Fibroblast of skin of left biceps (primary cell): Measurements from ENCODE around the gene DIAPH2.
"Not testable (repeated sequence)": the region's sequence is repeated elsewhere in the genome, so short reads cannot be mapped to it uniquely, and the experiment has no call there.

ENCODE experiments used
- DNase-seq, 2 experiments: peaks; one replicate each; pipeline ENCODE4 v3.0.0-alpha.2; 2013; ENCODE audit warnings: low read depth in 2 of 2

The DIAPH2 gene

DNA sequence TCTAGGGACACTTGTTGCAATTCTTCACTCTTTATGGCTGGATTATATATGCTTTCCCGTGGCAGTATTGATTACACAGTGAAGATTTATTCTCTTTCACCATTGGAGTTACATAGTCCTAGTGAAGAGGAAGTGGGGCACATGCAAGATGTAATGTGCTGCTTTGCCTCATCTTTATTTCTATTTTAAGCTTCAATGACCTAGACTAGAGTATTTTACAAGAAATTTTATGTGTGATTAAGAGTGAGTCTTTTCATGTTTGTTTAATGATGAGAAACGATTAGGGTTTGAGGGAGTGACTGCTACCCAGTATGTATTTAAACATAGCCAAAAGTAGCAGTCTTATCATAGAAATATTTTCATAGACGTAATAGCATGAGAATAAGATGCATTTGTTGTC lies 30.8 kb downstream of the DIAPH2 start:
- no peak for DNase-seq

DNA sequence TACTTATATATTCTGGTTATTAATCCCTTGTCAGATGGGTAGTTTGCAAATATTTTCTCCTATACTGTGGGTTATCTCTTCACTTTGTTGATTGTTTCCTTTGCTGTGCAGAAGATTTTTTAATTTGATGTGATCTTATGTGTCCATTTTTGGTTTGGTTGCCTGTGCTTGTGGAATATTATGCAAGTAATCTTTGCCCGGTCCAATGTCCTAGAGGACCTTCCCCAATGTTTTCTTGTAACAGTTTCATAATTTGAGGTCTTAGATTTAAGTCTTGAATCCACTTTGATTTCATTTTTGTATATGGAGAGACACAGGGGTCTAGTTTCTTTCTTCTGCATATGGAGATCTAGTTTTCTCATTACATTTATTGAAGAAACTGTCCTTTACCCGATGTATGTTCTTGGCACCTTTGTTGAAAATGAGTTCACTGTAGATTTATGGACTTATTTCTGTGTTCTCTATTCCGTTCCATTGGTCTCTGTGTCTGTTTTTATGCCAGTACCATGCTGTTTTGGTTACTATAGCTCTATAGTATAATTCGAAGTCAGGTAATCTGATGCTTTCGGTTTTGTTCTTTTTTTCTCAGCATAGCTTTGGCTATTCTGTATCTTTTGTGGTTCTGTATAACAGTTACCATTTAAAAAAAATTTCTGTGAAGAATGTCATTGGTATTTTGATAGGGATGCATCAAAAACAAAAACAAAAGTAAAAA lies 34.7 kb downstream of the DIAPH2 start:
- DNase-seq: no peak

DNA sequence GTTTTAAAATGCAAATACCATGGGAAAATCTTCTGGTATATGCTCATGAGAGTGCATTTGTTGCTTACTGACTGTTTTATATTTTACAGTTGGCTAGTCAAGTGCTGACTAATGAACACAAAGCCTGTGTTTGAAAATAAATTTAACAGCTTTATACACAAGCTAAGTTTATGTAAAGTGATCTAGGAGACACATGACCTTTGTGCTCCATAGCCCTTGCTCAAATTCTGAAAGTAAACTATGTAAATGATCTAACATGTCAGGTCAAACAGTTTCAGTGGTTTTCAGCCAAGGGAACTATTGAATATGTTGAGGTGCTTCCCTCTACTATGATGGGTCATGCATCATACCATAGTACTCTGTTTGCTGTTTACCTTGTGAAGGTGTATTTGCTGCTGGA lies 36.7 kb downstream of the DIAPH2 start:
- no peak for DNase-seq

DNA sequence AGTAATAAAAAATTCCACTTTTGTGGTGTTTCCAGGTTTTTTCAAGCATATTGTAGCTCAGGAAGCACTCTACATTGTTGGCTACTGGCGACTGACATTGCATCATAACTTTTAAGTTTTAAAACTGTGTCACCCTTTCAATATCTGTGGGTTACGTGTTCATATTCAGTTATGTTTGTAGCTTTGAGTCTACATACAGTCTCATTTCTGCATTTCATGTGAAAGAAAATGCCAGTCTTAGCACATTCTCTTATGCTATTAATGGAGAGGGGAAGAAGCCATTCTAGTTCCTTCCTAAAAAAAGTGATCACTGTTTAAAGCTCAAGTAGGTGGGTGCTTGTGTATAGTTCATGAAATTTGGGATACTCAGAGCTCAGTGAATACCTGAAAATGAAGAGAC lies 38.1 kb downstream of the DIAPH2 start:
- no peak for DNase-seq

DNA sequence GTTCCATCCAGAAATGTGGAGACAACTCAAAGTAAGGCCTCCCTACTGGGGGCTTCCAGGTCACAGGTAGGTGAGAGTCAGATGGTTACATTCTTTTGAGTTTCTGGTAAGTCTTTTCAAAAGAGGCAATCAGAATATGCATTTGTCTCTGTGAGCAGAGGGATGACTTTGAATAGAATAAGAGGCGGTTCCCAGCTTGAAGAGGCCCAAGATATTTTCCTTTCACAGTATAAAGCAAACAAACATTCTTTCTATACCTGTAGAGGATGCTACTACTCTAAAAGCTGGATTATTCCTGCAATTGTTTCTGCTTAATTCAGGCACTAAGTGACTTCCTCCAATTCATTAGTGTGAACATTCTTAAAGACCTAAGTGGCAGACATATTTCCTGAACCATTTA lies 44.4 kb downstream of the DIAPH2 start:
- no peak for DNase-seq

DNA sequence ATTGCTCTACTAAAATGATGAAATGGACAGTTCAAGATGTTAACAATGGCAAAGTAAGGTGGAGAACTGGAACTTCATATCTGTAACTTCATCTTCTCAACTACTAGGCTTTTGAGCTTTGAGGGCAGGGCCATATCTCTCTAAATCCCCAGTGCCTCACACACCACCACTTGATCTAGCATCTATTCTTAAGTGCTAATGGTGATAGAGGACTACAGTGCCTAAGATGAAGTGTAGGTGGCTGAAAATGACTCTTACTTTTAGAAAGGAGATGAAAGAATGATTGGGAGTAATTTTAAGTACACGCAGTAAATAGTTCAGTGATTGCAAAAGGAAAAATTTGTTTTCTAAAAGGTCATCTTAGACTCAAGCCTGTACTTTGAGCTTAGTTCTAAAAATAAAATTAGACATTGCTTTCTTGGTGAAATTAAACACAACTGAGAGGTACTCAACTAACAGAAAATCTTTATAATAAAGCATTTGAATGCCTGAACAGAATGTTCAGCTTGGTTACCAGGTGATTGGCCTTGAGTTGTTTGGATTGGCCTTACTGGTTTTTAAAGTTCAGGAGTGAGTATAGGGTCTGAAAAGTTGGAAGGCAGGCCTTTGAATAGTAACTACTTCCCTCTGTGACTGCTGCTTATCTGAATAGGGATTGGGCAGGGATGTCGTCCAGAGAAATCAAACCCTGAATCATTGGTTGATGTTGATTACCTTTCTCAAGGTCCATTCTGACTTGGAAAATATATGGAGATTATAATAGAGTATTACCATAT lies 45.4 kb downstream of the DIAPH2 start:
- no peak for DNase-seq

DNA sequence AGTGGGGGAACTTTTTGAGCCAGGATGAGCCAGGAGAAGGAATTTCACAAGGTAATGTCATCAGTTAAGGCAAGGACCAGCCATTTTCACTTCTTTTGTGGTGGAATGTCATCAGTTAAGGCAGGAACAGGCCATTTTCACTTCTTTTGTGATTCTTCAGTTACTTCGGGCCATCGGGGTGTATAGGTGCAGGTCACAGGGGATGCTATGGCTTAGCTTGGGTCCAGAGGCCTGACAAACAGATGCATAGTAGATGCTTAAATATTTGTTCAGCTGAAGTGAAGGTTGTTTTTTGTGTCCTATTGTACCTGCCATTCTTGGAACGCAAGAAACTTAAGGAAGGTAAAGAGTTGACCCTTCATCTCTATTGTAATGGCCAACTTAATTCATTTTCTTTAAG lies 46.4 kb downstream of the DIAPH2 start:
- not testable (repeated sequence) for DNase-seq

DNA sequence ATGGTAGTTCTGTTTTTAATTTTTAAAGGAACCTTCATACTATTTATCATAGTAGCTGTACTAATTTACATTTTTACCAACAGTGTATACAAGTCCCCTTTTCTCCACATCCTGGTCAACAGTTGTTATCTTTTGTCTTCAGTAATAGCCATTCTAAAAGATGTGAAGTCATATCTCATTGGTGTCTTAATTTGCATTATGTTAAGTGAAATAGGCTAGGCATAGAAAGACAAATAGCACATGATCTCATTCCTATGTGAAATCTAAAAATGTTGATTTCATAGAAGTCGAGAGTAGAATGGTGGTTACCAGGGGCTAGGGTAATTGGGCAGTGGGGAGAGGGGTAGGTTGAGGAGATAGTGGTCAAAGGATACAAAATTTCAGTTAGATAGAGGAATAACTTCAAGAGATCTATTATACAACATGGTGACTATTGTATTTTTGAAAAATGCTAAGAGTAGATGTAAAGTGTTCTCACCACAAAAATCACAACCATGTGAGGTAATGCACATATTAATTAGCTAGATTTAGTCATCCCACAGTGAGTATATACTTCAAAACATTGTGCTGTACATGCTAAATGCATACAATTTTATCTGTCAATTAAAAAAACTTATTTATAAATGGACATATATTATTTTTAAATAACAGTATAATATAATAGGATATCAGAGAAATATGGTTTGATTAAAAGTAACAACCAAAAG lies 58.9 kb downstream of the DIAPH2 start:
- DNase-seq: no peak

DNA sequence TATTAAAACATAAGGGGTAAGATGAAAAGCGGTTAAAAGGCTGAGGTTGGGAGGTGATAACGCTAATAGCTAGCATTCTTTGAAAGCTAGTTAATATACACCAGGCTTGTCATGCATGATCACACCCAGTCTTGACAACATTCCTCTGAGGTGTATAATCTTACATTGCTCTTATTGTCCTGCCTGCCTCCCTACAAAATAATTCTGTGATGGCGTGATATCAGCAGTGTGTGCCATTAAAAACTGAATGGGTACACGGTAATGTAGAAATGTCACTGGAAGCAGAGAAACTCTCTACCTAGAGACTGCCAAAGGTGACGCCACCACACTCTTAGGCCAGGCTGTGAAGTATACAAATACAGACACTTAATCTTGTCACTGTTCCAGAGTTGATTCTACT lies 68.1 kb downstream of the DIAPH2 start:
- DNase-seq: no peak

DNA sequence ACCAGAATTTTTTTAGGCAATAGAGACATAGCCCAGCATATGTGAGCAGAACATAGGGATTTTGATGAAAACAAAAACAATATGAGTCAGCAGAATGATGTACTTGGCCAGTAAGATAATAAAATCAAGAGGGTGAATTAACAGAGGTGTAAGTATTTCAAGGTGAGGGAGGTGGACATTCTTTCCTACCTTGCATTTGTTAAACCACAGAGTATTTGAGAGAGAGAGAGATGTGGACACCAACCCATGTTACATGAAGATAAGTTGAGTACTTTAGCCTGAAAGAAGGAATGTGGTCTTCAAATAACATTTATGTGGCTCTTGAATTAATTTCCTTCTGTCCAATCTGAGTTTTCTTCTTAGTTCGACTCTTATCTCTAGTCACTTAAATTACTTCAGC lies 68.6 kb downstream of the DIAPH2 start:
- no peak for DNase-seq

DNA sequence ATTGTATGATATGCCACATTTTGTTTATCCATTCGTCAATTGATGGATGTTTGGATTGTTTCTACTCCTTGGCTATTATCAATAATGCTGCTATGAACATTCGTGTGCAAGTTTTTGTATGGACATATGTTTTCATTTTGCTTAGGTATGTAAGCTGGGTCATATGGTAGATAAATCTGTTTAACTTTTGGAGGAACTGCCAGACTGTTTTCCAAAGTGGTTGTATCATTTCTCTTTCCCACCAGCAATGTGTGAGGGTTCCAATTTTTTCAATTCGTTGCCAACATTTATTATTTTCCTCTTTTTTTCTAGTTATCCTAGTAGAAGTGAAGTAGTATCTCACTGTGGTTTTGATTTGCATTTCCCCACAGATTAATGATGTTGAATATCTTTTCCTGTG lies 71.8 kb downstream of the DIAPH2 start:
- DNase-seq: no peak

DNA sequence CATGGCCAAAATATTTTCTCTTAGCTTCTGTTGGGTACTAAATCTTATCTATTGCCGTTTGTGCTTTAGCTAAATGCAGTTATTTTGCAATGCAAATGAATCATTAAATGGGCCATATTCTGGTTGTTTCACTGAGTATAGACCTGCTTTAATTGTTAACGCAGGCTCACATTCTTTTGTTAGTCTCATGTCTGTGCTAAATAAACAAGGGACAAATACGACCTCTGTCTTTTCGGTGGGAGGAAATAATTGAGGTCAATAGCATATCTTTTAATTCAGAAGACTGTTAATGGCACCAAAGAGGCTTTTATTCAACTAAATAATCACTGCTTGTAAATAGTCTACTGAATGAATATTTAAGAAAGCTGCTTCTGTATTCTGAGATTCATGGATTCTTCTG lies 76.9 kb downstream of the DIAPH2 start:
- no peak for DNase-seq

DNA sequence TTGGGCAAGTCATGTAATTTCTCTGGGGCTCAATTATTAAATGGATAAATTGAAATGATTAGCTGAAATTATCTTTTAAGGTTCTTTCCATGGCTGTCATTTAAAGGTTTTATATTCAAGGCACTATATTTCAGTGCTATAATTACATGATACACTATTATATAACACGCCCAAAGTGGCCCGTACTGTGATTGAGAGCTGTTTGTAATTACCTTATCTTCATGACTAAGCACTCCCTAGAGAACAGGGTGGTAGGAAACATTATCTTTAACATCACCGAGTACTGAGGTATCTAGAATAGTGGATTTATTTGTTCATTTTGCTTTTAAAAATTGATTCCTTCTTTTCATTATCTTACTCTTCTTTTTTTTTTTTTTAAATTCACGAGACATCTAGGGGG lies 79.0 kb downstream of the DIAPH2 start:
- DNase-seq: no peak

DNA sequence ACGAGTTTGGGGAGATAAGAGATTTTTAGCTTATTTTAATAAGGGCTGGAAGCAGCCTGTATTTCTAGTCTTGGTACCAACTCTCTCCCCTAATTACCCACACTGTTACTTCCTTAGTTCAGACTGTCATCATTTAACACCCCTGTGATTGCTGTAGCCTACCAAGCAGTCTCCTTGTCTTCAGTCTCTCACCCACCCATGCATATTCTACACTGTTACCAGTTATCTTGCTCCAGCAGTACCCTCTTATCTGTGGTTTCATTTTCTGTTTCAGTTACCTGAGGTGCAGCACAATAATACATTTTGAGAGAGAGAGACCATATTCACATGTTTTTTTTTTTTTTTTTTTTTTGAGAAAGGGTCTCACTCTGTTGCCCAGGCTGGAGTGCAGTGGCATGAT lies 80.2 kb downstream of the DIAPH2 start:
- DNase-seq: no peak

DNA sequence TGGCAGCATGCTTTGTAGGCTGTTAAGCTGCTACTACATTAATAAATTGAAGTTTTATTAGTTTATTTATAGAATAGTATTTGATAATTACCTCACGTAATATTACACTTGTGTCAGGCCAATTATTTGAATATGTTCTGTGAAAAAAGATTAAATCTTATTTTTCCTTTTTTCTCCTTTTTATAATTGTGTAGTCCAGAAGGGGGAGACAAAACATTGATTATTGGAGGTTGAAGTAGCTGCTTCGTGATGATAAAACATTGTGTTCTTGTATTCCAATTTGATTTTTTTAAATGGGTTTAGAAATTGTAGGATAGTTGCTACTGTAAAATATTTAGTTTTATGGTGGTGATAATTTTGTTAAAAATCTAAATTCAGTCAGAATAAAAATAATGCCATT lies 85.7 kb downstream of the DIAPH2 start:
- no peak for DNase-seq

DNA sequence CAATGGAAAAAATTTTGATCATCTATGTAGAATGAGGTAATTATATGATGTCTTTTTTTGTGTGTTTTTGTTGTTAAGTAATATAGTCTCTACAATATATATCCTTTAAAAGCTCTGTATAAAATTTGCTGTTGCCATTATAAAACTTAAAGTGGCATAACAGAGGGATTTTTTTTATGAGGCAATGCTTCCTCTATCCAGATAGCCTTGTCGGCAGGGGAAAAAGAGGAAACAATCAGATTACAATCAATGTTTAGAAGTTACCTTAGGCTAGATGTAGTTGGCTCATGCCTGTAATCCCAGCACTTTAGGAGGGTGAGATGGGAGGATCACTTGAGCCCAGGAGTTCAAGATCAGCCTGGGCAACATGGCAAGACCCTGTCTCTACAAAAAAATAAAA lies 86.8 kb downstream of the DIAPH2 start:
- no peak for DNase-seq

DNA sequence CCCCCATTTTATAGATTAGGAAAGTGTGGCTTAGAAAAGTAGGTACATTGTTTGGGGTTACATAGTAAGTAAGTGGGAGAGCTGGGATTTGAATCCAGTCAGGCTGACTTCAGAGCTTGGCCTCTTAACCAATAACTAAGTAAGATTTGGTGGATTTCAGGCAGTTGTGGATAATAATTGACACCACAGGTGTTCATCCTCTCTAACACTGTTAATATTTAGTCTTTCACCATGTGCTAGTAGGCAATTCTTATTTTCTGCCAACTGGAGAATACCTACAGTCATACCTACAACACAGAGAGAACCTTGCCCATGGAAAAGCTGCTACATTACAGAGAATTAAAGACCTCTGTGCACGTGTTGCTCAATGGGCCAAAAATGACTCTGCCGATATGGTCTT lies 89.5 kb downstream of the DIAPH2 start:
- DNase-seq: no peak

DNA sequence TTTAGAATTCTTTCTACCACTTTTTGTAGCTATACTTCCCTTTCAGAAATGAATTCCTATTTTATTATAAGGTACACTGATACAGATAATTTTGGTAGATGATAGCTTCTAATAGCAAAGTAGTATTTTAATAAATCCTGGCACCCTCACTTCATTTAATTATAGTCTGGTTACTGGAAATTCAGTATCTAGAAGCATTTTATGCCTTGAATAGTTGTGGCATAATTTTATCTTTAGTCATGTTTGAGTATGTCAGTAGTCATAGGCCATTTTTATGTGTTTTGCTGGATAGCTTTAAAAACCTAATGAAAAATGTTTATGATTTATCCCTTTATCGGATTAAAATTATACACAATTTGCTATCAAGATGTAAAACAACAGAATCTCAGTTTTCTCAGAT lies 92.3 kb downstream of the DIAPH2 start:
- DNase-seq: no peak

DNA sequence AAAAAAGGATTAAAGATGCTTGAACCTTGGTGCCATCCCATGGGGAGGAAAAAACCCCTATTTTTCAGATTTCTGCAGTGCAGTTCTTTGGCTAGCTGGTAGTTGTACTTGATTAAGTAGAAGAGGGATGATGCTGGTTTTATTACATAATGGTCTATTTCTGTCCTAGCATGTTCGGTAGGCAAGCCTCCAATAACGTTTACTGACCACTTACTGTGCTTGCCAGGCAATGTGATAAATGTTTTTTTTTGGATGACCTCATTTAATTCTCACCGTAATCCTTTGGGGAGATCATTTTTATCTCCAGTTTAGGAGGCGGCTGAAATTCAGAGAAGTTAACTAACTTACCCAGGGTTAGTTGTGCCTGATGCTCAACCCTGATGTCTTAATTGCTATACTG lies 106.9 kb downstream of the DIAPH2 start:
- DNase-seq: no peak

DNA sequence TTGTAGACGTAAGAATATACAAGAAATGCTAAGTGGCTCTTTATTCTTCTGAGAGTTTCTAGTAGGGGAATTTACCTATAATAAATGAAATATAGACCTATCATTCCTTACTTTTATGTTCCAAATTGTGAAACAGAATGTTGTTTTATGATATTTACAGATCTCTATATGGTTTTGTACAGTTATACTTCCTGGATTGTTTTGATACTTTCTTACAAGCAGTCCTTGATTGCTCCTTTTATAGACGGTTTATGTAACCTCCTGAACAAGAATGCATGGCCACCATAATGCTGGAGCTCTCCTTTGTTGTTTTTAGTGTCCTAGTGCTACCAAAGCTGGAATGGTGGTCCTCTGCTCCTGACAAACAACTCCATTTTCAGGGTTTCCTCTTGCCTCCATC lies 107.4 kb downstream of the DIAPH2 start:
- DNase-seq: no peak

DNA sequence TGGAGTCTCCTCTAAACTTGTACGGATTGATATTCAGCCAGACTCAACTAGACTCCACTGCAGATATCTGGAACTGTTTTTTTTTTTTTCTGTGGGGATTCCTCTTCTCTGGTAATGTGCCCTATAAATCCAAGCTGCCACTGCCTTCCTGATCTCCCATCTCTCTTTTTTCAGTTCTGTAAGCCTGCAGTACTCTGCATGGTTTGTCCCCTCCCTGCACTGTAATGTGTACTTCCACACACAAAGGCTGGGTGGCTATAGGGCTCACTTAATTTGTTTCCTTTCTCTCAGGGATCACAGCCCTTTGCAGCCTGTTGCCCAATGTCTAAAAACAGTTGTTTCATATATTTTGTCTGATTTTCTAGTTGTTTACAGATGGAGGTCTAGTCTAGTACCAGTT lies 114.3 kb downstream of the DIAPH2 start:
- DNase-seq: no peak

DNA sequence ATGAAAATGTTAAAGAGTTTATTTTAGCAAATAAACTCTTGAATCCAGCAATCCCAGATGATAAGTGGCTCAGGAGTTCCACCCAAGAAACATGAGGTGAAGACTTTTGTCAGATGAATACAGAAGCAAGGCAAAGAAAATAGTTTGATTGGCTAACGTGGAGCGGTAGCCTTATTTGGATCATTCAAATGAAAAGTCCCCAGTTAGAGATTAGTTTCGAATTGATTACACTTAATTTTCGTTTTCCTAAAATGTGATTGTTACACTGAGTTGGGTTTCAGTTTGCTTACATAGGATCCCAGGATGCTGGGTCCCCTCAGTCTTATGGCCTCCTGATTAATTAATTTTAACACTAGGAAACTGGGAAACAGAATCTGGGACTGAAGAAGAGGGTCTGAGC lies 122.7 kb downstream of the DIAPH2 start:
- DNase-seq: no peak

DNA sequence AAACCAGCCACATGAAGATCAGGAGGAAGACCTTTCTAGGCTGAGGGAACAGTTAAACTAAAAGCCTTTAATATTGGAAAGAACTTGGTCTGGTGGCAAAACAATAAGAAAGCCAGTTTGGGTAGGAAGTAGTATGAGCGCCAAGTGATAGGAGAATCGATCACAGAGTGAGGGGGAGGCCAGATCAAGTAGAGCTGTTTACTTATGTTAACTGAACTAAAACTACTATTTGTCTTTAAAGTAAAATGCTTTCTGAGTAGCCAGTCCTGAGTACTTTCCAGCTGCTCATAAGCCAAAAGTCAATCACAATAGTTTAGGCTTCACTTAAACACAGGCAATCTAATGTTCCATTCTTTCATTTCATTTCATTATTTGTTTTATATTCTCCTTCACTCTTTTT lies 136.3 kb downstream of the DIAPH2 start:
- DNase-seq: no peak
